Measurements from ENCODE around the gene XPO1.
"Not testable (repeated sequence)": the region's sequence is repeated elsewhere in the genome, so short reads cannot be mapped to it uniquely, and the experiment has no call there.

XPO1 gene

DNA sequence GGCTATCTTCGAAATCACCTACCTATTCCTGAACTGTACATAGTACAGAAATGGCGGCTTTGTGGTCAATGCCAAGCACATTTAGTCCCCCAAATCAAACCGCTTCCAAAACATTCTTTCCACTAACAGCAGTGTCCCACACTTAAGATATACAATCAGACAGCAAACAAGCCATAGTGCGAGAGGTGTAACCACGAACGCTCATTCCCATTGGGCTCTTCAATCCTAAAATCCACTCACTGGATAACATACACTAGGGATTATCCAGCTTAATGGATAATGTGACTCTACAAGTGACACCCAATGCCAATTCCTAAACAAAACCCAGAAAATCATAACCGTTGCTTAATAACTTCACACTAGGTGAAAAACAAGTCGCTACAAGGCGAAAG is 2.0 kb downstream of the XPO1 start:
- DNase-seq (ENCODE audit: low spot score) = no peak

DNA sequence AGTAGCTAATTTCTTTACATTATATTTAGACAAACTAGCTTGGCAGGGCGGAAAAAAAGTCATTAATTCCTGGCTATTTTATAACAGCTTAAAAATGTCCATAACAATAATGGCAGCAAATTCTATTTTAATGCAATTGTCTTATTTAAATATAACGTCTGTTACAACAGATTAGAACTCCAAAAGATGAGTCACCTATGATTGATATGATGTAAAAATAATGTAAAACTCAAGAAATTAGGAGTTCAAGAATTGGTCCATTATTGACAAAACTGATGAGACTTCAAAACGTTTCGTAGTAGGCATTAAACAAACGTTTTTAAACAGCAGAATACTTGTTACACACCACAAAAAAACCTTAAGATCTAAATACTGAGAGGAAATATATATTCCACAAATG is 2.7 kb downstream of the XPO1 start:
- DNase-seq (ENCODE audit: low spot score) = no peak

DNA sequence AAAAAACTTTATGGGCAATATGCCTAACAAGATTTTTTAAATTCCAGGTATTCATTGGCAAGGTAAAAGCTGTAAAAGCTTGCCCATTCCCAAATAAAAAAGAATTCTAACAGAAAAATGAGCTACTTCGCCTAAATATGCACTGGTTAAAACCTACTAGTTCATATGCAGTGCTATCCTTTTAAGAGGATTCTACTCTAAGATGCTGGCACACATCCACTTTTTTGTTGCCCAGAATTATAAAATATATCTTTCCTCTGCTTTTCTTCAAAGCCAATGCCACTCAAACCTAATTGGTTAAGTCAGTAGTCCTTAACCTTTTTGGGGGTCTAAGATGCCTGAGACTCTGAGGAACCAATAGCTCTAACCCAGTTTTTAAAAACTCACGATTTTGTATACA is 3.2 kb downstream of the XPO1 start:
- no peak for DNase-seq (ENCODE audit: low spot score)

DNA sequence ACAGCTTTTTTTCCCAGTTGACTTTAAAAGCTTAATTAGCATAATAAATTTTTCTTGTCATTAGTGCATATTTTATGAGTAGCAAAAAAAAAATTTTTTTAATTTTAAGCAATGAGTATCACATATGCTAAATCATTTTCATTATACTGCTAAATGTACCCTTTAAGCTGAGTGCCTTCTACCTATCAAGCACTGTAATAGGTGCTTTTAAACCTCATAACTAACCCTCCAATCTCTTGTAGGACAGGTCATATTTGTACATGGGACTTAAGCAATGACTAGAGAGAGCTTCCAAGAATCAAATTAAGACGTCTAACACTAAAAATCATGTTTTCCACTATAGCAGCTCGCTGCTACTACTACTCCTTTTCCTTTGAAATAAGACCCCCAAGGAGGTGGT is 7.4 kb downstream of the XPO1 start:
- no peak for DNase-seq (ENCODE audit: low spot score)

DNA sequence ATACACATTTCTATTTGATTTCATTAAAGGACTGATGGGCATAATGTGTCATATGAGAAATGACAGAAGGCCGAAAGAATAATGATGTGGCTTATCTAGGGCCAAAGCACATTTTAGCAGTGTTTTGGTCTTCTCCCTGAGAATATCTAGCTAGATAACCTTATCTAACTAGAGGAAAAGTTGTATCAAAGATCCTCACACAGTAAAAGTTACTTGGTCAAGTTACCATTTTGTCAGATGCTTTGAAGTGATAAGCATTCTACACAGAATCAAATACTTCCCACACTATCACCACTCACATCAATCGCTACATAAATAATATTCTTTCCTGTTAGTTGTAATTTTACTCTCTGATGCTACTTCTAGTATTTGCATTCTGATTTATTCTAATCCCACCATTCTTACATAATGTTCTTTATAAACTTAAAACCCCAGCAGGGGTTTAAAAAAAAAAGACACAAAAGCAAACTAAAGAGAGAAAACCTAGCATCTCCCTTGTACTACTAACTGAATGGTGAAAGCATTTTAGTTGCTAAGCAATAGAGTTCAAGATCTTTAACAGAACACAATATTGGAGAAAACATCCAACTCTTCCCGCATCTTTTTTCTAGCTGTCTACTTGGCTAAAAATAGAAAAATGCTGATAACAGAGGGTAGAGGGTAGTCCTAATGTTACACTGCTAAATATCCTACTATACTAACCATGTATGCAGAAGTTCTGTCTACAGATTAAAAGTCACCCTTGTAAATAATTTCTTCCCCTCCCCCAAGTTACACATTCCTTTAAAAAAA is 8.0 kb downstream of the XPO1 start:
- DNase-seq (ENCODE audit: low spot score) = no peak

DNA sequence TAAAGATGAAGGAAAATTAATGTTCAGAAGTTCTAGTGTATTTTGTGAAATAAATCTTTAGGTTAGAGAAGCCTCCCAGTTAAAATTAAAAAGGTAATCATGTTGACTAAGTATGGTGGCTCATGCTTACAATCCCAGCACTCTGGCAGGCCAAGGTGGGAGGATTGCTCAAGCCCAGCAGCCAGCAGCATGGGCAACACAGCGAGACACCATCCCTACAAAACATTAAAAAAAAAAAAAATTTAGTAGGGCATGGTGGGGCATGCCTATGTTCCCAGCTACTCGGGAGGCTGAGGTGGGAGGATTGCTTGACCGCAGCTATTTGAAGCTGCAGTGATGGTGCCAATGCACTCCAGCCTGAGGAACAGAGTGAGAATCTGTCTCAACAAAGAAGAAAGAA is 17.9 kb downstream of the XPO1 start:
- no peak for DNase-seq (ENCODE audit: low spot score)

DNA sequence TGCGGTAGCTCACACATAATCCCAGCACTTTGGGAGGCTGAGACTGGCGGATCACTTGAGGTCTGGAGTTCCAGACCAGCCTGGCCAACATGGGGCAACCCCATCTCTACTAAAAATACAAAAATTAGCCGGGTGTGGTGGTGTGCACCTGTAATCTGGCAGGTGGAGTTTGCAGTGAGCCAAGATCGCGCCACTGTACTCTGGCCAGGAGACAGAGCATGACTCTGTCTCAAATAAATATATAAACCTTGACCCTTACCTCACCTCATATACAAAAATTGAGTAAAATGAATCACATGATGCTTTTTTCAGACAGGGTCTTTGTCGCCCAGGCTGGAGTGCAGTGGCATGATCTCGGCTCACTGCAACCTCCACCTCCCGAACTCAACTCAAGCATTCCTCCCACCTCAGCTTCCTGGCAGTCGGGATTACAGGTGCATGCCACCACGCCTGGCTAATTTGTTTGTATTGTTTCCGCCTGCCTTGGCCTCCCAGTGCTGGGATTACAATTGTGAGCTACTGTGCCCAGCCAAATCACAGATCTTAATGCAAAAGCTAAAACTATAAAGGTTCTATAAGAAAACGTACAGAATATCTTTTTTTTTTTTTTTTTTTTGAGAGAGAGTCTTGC is 25.3 kb downstream of the XPO1 start:
- DNase-seq (ENCODE audit: low spot score) = no peak

DNA sequence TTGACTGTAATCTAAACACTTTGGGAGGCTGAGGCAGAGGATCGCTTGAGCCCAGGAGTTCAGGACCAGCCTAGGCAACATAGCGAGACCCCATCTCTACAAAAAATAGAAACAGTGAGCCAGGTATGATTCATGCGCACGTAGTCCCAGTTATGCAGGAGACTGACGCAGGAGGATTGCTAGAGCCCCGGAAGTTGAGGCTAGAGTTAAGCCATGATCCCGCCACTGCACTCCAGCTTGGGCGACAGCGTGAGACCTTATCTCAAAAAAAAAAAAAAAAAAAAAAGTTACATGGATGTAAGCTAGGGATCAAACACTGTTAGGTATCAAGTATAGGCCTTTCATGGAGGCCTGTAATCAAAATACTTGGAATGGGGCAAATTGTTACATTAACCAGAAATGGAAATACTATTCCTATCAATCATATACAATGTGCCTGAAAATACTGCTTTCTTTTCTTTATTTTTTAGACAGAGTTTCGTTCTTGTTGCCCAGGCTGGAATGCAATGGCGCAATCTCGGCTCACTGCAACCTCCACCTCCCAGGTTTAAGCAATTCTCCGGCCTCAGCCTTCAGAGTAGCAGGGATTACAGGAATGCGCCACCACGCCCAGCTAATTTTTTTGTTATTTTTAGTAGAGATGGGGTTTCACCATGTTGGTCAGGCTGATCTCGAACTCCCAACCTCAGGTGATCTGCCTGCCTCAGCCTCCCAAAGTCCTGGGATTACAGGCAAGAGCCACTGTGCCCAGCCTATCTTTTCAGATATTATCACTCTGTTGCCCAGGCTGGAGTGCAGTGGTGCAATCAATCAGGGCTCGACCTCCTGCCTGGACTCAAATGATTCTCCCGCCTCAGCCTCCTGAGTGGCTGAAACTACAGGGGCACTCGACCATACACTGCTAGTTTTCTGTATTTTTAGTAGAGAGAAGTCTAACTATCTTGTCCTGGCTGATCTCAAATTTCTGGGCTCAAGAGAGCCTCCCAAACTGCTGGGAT is 27.2 kb downstream of the XPO1 start:
- DNase-seq (ENCODE audit: low spot score) = peak; percentile 14

DNA sequence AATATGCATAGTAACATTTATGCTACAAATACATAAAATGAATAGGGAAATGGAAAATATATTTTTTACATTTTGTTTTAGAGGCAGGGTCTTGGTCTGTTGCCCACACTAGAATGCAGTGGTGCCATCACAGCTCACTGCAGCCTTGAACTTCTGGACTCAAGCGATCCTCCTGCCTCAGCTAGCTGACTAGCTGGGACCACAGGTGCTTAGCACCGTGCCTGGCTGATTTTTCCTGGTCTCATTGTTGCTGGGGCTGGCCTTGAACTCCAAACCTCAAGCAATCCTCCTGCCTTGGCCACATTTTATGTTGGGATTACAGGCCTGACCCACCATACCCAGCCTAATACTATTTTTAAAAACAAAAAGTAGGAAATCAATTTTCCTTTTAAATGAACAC is 33.2 kb downstream of the XPO1 start:
- no peak for DNase-seq (ENCODE audit: low spot score)

DNA sequence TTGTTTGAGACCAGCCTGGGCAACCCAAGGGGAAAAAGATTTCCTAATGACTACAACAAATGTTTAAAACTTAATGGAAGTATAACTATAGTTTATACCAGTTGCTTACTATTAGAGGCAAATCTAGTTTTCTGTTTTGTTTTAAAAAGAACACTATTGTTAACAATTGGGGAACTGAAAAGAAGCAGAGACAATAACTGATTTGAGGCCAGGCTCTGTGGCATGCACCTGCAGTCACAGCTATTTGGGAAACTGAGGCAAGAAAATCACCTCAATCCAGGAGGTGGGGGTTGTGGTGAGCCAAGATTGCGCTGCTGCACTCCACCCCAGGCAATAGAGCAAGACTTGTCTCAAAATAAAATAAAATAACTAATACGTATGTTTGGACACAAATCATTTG is 39.1 kb downstream of the XPO1 start:
- no peak for DNase-seq (ENCODE audit: low spot score)

DNA sequence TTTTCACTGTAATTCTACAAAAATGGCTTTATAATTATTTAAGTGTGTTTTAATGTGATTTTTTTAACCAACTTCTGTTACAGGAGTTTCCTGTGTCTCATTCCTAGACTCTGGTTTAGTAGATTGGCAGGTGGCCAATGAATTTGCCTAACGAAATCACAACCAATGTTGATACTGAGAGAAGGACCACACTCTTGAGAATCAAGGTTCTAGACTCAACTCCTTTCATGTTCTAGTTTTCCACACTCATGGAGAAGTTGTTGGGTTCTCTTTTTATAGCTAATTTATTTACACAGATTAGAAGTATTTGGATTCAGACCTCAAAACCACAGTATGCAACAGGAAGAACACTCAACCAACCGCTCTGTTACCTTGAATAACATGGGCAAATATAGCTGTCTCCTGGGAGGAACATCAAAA is 44.6 kb downstream of the XPO1 start:
- DNase-seq (ENCODE audit: low spot score) = no peak

DNA sequence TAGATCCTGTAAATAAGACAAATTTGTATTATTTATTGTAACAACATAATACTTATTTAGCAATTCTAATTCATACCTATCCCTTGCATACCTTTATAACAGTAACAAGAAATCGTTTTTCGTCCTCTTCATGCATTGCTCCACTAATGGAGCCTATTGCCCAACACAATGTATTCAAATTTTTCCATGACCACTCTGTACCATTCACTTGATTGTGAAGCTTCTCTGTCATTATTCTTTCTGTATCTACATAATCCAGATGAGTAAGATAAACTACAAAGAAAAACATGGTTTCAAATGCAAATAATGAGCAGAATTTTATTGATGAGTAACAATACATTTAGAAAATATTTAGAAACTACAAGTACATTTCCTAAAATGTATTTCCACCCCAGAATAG is 45.7 kb downstream of the XPO1 start:
- DNase-seq (ENCODE audit: low spot score) = no peak

DNA sequence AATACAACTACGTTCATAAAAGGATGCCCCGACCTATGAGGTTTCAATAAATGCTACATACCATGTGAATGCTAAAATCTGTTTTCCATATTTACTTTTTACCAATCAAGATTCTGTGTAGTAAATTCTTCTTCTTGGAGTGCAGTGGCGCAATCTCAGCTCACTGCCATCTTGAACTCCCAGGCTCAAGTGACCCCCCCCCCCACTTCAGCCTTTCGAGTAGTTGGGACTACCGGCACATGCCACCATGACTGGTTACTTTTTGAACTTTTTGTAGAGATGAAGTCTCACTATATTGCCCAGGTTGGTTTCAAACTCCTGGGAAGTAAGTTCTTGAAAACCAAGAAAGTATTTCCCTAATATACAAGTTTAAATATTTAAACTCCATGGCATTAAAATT is 52.9 kb downstream of the XPO1 start:
- no peak for DNase-seq (ENCODE audit: low spot score)

DNA sequence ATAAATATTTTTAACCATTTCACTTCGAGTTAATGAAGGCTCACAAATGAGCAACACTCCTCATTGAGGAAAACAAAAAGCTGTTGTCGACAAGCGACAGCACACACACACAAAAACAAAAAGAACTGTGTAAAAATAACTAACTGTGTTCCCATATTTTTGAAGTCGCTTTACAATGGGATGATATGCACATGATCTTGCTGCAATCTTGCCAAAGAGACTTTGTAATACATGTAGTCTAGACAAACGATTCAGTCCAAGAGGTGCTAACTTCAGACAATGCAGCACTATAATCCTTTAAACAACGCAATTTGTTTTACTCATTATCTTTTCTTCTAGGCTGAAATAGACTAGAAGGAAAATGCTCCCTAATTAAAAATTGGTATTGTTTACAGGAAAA is 60.1 kb downstream of the XPO1 start:
- no peak for DNase-seq (ENCODE audit: low spot score)

DNA sequence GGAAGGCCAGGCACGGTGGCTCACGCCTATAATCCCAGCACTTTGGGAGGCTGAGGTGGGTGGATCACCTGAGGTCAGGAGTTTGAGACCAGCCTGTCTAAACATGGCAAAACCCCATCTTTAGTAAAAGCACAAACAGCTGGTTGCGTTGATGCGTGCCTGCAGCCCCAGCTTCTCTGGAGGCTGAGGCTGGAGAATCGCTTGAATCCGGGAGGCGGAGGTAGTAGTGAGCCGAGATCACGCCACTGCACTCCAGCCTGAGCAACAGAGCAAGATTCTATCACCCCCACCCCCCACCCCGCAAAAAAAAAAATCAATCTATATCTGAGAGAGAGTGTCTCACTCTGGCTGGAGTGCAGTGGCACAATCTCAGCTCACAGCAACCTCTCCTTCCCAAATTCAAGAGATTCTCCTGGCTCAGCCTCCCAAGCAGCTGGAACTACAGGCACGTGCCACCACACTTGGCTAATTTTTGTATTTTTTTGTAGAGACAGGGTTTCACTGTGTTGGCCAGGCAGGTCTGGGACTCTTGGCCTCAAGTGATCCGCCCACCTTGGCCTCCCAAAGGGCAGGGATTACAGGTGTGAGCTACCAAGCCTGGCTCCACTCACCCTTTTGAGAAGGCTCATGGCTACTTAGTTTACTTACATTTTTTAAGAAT is 61.1 kb downstream of the XPO1 start:
- DNase-seq (ENCODE audit: low spot score) = not testable (repeated sequence)

DNA sequence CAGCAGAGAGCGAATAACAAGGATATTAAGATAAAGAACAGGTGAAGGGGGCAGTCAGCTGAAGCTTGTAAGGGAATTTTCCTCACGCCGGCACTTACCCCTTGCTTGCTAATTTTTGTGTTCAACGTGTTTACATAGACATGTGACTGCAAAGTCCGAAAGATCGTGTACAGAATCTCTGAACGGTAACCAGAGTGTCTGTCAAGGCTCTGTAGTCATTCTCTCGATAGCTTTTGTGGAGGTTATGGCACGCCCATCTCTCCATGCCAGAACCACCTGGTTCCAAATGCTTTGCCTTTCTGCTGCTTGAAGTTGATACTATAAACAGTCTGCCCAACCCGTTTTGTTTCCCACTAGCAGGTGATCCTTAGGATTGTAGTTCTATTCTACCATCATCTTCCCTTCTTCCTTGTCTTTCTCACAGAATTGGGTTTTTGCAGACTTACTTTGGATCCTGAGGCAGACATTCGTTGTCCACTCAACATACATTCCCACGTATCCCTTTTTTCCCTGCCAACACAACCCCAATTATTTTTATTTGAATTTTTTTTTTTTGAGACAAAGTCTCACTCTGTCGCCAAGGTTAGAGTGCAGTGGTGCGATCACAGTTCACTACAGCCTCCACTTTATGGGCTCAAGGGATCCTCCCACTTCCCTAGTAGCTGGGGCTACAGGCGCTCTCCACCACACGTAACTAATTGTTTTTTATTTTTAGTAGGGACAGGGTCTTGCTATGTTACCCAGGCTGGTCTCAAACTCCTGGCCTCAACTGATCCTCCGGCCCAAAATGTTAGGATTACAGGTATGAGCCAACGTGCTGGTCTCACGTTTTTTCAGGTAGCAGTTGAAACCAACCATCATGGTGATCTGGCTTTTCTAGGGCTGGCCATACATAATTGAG is 66.0 kb downstream of the XPO1 start:
- peak; percentile 26 for DNase-seq (ENCODE audit: low spot score)

DNA sequence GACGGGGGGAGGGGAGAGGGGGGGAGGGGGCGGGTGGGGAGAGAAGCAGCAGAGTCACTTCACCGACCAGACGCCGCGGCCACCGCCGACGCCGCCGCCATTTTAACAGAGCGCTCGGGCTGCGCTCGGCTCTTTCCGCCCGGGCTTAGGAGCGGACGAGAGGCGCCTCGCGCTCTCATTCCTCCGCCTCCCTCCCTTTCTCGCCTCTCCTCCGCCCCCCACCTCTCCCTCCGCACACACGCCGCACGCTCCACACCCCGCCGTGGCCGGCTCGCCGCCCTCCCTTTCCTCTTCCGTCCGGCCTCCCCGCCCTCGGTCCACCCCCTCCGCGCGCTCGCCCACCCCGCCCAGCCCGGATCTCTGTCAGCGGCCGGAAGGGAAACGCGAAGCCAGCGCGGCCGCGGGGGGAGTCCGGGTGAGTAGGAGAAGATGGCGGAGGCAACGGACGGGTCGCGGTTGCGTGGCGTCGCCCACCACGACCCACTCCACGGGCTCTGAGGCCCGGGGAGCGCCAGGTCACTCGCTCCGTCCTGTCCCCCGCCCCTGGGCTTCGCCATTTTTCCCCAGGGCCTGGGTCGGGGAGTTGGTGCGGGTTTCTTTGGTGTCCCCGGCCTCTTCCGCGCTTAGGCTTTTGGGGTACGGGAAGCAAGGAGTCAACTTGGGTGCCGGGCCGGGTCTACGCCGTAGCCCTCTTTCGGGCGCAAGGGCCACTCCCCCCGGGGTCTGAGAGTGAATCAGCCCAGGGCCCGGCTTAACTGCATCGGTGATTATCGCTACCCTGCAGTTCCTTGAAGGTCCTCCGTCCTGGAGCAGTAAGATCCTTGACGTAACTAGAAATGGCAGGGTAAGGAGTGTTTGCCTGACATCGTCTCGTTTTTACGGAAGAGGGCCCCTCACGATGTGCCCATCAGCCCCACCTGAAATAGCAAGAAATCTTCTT is 66.9 kb downstream of the XPO1 start, which contains the start of gene USP34:
USP34 (minus strand) TSS at position 123 of the 940 bp plus-strand sequence. CDS start 395 bp downstream, outside the sequence.
- DNase-seq (ENCODE audit: low spot score) = peak; percentile 84

DNA sequence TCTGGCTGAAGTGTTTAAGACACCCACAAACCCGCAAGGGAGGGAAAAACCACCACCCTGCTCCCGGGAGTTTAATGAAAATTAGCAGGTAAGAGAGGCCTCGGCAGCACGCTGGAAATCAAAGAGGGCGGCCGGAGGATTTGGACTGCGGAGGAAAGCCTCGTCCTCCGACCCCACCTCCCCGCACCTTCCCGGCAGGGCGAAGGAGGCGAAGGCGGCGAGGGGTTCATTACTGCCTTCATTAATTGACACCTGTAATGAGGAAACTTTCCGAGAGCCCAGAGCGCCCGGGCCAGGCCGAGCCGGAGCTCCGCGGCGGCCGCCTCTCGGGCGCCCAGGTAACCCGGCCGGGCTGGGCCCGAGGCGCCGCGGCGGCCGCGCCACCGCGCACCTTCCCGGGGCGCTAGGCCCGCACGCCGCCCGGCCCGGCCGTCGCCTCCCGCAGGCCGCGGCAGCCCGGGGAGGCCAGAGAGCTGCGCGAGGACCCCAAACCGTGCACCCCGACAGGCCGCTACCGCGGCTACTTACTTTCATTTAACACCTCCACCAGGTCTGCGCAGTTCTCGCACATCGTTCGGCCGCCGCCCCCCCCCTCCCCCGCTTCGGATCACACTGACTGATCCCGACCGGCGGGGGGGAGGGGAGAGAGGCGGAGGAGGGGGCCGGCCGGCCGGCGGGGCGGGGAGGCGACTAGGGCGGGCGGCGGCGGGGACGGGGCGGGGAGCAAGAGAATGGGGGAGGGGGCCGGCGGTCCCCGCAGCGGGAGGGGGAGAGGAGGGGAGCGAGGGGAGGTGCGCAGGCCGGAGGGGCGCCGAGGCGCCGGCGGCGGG is 67.8 kb downstream of the XPO1 start:
- peak; percentile 82 for DNase-seq (ENCODE audit: low spot score)
